ENCODE results near the gene EIF4G3. TPM values are rescaled to one million over a fixed set of nuclear protein-coding genes. Genes with fewer than 3 reads are reported as not detected.

EIF4G3 gene
- total RNA-seq, 4 donors from 2014 or later, result 82.1 to 143 (median 101) TPM

DNA sequence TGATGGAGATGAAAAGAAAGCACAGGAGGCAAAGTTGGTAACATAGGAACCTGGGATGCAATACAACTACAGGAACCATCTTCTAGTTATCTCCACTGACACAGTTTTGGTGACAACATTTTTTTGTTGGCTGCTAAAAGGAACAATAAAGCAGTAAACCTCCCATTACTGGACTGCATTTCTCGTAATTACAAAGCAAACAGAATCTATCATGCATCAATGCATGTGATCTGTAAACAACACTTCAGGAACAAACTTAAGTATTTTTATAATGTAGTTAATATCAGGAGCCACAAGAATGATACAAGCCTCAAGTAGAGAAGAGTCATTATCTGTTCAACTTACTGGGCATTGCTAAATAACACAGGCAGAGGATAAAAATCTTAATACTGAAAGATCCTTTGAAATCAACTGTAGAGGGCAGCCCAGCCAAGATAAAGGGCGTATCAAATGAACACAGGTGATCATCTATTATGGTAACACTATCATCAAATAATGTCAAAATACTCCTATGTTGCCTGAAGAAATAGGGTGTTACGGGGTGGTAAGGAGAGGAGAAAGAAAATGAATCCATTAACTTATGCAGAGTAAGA, 193.3 kb downstream of the EIF4G3 start:
- Histone ChIP-seq H3K4me3 (no peak overlapping the region), H3K36me3 (peaks cover 0 to 4% (median 0%) of the 10 kb centered on the region in 4 donors), H3K27ac (no peak overlapping the region), H3K4me1 (peaks cover 0 to 15% (median 0%) of the 10 kb centered on the region in 4 donors), H3K9me3 (no peaks in the 10 kb centered on the region), H3K27me3 (no peaks in the 10 kb centered on the region)
- TF ChIP-seq, protein P1, sequence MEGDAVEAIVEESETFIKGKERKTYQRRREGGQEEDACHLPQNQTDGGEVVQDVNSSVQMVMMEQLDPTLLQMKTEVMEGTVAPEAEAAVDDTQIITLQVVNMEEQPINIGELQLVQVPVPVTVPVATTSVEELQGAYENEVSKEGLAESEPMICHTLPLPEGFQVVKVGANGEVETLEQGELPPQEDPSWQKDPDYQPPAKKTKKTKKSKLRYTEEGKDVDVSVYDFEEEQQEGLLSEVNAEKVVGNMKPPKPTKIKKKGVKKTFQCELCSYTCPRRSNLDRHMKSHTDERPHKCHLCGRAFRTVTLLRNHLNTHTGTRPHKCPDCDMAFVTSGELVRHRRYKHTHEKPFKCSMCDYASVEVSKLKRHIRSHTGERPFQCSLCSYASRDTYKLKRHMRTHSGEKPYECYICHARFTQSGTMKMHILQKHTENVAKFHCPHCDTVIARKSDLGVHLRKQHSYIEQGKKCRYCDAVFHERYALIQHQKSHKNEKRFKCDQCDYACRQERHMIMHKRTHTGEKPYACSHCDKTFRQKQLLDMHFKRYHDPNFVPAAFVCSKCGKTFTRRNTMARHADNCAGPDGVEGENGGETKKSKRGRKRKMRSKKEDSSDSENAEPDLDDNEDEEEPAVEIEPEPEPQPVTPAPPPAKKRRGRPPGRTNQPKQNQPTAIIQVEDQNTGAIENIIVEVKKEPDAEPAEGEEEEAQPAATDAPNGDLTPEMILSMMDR (IDR thresholded peaks at IDR 0.05), result peak in 1 of 5 experiments; percentile 6
- no peak for TF ChIP-seq POLR2A (IDR thresholded peaks at IDR 0.05)
- in situ Hi-C loops (cut with MboI; ENCODE audit: low pct_ligation_motif_present in 1 of 4, low pct_unique_long_range_greater_than_20kb in 1 of 4, low sequenced_read_pairs in 3 of 4), result loop anchor here in 3 of 4 donors (10.0 kb wide), 2 partner anchors 201 to 211 kb away; no protein-coding TSS in a partner anchor
- 59 to 69% methylated on average over 2 to 3 of the region's 3 CpGs for WGBS, 2 donors (ENCODE audit: low coverage in 1 of 2)
- intact Hi-C loops (cut with DNase I; ENCODE audit: low total_unique reads), result loop anchor here (2.0 kb wide), 1 partner anchor 211 kb away; no protein-coding TSS in a partner anchor
- DNase-seq, result no peak

DNA sequence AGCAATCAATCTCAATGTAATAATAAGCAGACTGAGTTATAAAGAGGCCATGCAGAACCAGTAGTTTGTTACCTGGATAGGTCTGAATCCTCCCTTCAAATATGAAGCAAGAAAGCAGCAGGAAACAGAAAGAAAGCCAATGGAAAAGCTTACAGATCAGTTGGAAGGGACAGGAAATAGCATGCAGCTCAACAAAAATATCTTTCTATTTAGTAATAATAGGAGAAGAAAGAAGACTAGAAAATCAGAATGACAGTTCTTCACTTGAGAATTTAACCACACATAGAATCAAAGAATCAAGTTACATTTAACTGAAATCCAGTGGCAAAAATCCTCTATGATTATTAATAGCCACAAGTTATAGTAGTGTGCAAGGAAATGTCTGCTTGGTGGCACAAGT, 194.4 kb downstream of the EIF4G3 start:
- in situ Hi-C loops (cut with MboI; ENCODE audit: low pct_ligation_motif_present in 1 of 4, low pct_unique_long_range_greater_than_20kb in 1 of 4, low sequenced_read_pairs in 3 of 4), result loop anchor here in 3 of 4 donors (10.0 kb wide), 2 partner anchors 202 to 212 kb away; no protein-coding TSS in a partner anchor
- Histone ChIP-seq H3K4me1 (peaks cover 0 to 15% (median 0%) of the 10 kb centered on the region in 4 donors), H3K27ac (no peak overlapping the region), H3K9me3 (no peaks in the 10 kb centered on the region), H3K36me3 (peaks cover 0 to 4% (median 0%) of the 10 kb centered on the region in 4 donors), H3K4me3 (no peak overlapping the region), H3K27me3 (no peaks in the 10 kb centered on the region)
- TF ChIP-seq EP300 (IDR thresholded peaks at IDR 0.05; ENCODE audit: low read depth) (no peak), POLR2AphosphoS5 (IDR thresholded peaks at IDR 0.05) (no peak), POLR2A (IDR thresholded peaks at IDR 0.05) (no peak)
- TF ChIP-seq, protein P1 (IDR thresholded peaks at IDR 0.05), result no peak
- intact Hi-C loops (cut with DNase I; ENCODE audit: low total_unique reads), result loop anchor here (2.0 kb wide), 1 partner anchor 212 kb away; no protein-coding TSS in a partner anchor
- DNase-seq, result no peak

- TF ChIP-seq, protein P1 (IDR thresholded peaks at IDR 0.05), result peak; percentile 16 to 42 (median 27)
- no peak for TF ChIP-seq POLR2A (IDR thresholded peaks at IDR 0.05)
- Histone ChIP-seq H3K4me1 (peaks cover 0 to 15% (median 0%) of the 10 kb centered on the region in 4 donors), H3K27ac (no peak overlapping the region), H3K36me3 (peaks cover 0 to 4% (median 0%) of the 10 kb centered on the region in 4 donors), H3K4me3 (no peak overlapping the region), H3K9me3 (no peaks in the 10 kb centered on the region), H3K27me3 (no peaks in the 10 kb centered on the region)
- intact Hi-C loops (cut with DNase I; ENCODE audit: low total_unique reads), result loop anchor here (2.0 kb wide), 1 partner anchor 213 kb away; no protein-coding TSS in a partner anchor
- in situ Hi-C loops (cut with MboI; ENCODE audit: low pct_ligation_motif_present in 1 of 4, low pct_unique_long_range_greater_than_20kb in 1 of 4, low sequenced_read_pairs in 3 of 4), result loop anchor here in 3 of 4 donors (10.0 kb wide), 2 partner anchors 203 to 213 kb away; no protein-coding TSS in a partner anchor
- no peak for DNase-seq
Measured at GRCh38 chr1:20981915-20982314, 194.8 kb downstream of the EIF4G3 start.

DNA sequence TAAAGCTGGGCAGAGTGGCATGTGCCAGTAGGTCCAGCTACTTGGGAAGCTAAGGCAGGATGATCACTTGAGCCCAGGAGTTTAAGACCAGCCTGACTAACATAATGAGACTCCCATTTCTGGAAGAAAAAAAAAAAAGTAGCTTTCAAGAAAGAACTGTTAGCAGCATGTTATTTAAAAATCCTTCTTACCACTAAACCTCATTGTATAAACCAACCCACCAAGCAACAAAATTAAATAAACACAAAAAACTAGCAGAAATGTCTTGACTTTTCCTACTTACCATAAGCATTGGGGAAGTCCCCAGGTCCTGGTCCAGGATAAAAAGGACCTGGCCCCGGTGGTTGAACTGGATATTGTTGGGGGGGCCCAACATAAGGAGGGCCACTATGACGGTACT, 196.6 kb downstream of the EIF4G3 start:
- H3K36me3 ChIP-seq, result peaks cover 0 to 4% (median 0%) of the 10 kb centered on the region in 4 donors
- intact Hi-C loops (cut with DNase I; ENCODE audit: low total_unique reads), result no loop called here
- H3K27me3 ChIP-seq, result no peaks in the 10 kb centered on the region
- no peak for DNase-seq
- 90 to 100% methylated on average over 2 of the region's 2 CpGs for WGBS, 2 donors (ENCODE audit: low coverage in 1 of 2)
- no peak overlapping the region for H3K27ac ChIP-seq
- H3K4me1 ChIP-seq, result peaks cover 0 to 15% (median 0%) of the 10 kb centered on the region in 4 donors
- no peak overlapping the region for H3K4me3 ChIP-seq
- H3K9me3 ChIP-seq, result no peaks in the 10 kb centered on the region
- in situ Hi-C loops (cut with MboI; ENCODE audit: low pct_ligation_motif_present in 1 of 4, low pct_unique_long_range_greater_than_20kb in 1 of 4, low sequenced_read_pairs in 3 of 4), result loop anchor here in 3 of 4 donors (10.0 kb wide), 2 partner anchors 205 to 215 kb away; no protein-coding TSS in a partner anchor
- no peak for TF ChIP-seq POLR2AphosphoS5 (IDR thresholded peaks at IDR 0.05)
- TF ChIP-seq EP300 (IDR thresholded peaks at IDR 0.05; ENCODE audit: low read depth), result no peak
- TF ChIP-seq, protein P1 (IDR thresholded peaks at IDR 0.05), result no peak
- TF ChIP-seq POLR2A (IDR thresholded peaks at IDR 0.05), result no peak

All from transverse colon (tissue), 4 donors.